HAP-1 (cell line): ENCODE results near the gene TMC2.

Experiments
- DNase-seq, 2 experiments: peaks; one replicate each; pipeline ENCODE4 v3.0.0-alpha.2; 2016 to 2020; ENCODE audit warnings: low spot score in 2 of 2
- H3K27me3 ChIP-seq: fragments of 250-450 bp; sonication (Bioruptor Pico); 2 replicates; pipeline ENCODE4 v1.5.1; 2020; ENCODE audit warnings: low read depth, mild to moderate bottlenecking, moderate library complexity
- H3K36me3 ChIP-seq: fragments of 250-450 bp; sonication (Bioruptor Pico); replicated peaks from 2 replicates; pipeline ENCODE4 v1.5.1; 2020; ENCODE audit warnings: mild to moderate bottlenecking
- H3K4me1 ChIP-seq: fragments of 250-450 bp; sonication (Bioruptor Pico); 2 replicates; pipeline ENCODE4 v1.5.1; 2020; ENCODE audit warnings: mild to moderate bottlenecking
- H3K4me3 ChIP-seq: fragments of 250-450 bp; sonication (Bioruptor Pico); 2 replicates; pipeline ENCODE4 v1.5.1; 2020; ENCODE audit warnings: mild to moderate bottlenecking, moderate library complexity
- H3K9me3 ChIP-seq: fragments of 250-450 bp; sonication (Bioruptor Pico); 2 replicates; pipeline ENCODE4 v1.5.1; 2020; ENCODE audit warnings: mild to moderate bottlenecking, moderate library complexity
- in situ Hi-C: fragments of 300-500 bp; cut with MboI; formaldehyde crosslinking; loops from 3 replicates; pipeline ENCODE4 v1.14.3; 2020; ENCODE audit warnings: low sequenced_read_pairs, inconsistent platforms, mixed read lengths

Gene TMC2

GRCh38 chr20:2640260-2640659 lies 103.9 kb downstream of the TMC2 start:
- no peaks in the 10 kb centered on the region for H3K36me3 ChIP-seq
- no peaks in the 10 kb centered on the region for H3K4me1 ChIP-seq
- no peaks in the 10 kb centered on the region for H3K9me3 ChIP-seq
- no peak overlapping the region for H3K4me3 ChIP-seq
- in situ Hi-C loops = loop anchor here (10.0 kb wide), 1 partner anchor 115 kb away; no protein-coding TSS in a partner anchor
- H3K27me3 ChIP-seq = peaks cover 3% of the 10 kb centered on the region; the same call in 1 of the 2 replicates
- no peak for DNase-seq

DNA sequence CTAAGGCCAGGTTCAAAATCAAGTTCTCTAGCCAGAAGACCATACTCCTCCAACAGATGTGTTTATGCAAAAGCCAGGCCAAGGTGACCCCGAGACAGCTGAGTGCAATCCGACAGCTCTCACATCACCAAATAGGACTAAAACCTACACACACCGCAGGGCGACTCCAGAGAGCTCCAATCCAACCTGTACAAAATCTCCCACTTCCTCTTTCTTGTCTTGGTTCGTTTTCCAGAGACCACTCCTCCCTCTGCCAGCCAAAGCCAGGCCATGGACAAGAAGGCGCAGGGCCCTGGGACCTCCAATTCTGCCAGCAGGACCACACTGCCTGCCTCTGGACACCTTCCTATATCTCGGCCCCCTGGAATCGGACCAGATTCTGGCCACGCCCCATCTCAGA lies 104.5 kb downstream of the TMC2 start:
- no peak overlapping the region for H3K4me3 ChIP-seq
- no peaks in the 10 kb centered on the region for H3K27me3 ChIP-seq
- DNase-seq = no peak
- no peaks in the 10 kb centered on the region for H3K9me3 ChIP-seq
- in situ Hi-C loops = loop anchor here (10.0 kb wide), 1 partner anchor 116 kb away; no protein-coding TSS in a partner anchor
- H3K4me1 ChIP-seq = no peaks in the 10 kb centered on the region
- H3K36me3 ChIP-seq = no peaks in the 10 kb centered on the region

DNA sequence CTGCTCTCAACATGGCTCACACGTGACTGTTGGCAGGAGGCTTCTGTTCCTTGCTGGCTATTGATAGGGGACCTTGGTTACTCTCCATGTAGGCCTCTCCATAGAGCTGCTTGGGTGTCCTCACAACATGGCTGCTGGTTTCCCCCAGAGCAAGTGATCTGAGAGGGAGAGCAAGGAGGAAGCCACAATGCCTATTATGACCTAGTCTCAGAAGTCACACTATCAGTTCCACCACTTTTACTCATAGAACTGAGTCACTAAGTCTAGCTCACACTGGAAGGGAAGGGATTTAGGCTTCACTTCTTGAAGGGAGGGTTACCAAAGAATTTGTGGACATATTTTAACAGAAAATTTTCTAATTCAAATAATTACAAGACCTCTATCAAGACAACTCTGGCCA lies 107.3 kb downstream of the TMC2 start:
- H3K4me3 ChIP-seq = no peak overlapping the region
- DNase-seq = no peak
- H3K4me1 ChIP-seq = no peaks in the 10 kb centered on the region
- H3K36me3 ChIP-seq = no peaks in the 10 kb centered on the region
- H3K9me3 ChIP-seq = no peaks in the 10 kb centered on the region
- in situ Hi-C loops = loop anchor here (10.0 kb wide), 1 partner anchor 119 kb away; no protein-coding TSS in a partner anchor
- no peaks in the 10 kb centered on the region for H3K27me3 ChIP-seq

- peaks cover 46% of the 10 kb centered on the region for H3K36me3 ChIP-seq
- no peaks in the 10 kb centered on the region for H3K9me3 ChIP-seq
- peak; percentile 86 to 95 for DNase-seq
- in situ Hi-C loops = no loop called here
- H3K4me1 ChIP-seq = peaks cover 16% of the 10 kb centered on the region
- peak within 1 kb of the TSS; percentile 97 for H3K4me3 ChIP-seq
- no peaks in the 10 kb centered on the region for H3K27me3 ChIP-seq
Measured at GRCh38 chr20:2651772-2652723, 115.7 kb downstream of the TMC2 start, which contains the start of gene NOP56. Gene NOP56, plus strand, starts transcription at chr20:2652632. Its CDS starts 29 bp downstream, at chr20:2652661.

- peaks cover 55% of the 10 kb centered on the region for H3K36me3 ChIP-seq
- H3K27me3 ChIP-seq = no peaks in the 10 kb centered on the region
- H3K4me1 ChIP-seq = peaks cover 16% of the 10 kb centered on the region
- in situ Hi-C loops = no loop called here
- peak in 1 of 2 experiments; percentile 57 for DNase-seq
- H3K4me3 ChIP-seq = peak overlapping the region; percentile 97
- H3K9me3 ChIP-seq = no peaks in the 10 kb centered on the region
Measured at GRCh38 chr20:2652724-2653555, 116.6 kb downstream of the TMC2 start.

DNA sequence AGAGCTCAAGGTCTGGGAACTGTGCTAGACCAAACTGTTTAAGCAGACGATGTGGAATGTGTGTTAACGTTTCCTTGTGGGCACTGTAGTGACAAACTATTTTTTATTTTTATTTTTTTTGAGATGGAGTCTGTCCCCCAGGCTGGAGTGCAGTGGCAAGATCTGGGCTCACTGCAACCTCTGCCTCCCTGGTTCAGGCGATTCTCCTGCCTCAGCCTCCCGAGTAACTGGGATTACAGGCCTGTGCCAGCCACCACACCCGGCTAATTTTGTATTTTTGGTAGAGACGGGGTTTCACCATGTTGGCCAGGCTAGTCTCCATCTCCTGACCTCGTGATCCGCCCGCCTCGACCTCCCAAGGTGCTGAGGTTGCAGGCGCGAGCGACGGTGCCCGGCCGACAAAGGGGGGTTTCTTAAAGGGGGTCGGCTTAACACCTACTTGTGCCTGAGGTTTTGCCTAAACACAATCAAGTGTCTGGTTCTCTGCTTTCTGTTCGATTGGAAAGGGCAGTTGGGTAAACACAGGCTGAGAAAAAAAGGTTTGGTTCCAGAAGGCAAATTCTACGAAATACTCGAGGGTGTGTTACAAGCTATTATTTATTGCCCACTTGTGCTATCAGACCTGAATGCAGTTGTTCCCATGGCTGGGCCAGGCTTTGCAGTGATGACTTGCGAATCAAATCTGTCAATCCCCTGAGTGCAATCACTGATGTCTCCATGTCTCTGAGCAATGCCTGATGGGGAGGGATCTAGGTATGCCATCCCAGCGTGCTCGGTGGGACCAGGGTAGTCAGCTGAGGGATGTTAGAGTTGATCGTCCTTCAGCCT lies 117.4 kb downstream of the TMC2 start:
- in situ Hi-C loops = no loop called here
- H3K4me3 ChIP-seq = peak overlapping the region; percentile 97
- peaks cover 16% of the 10 kb centered on the region for H3K4me1 ChIP-seq
- no peaks in the 10 kb centered on the region for H3K27me3 ChIP-seq
- peak in 1 of 2 experiments; percentile 21 for DNase-seq
- no peaks in the 10 kb centered on the region for H3K9me3 ChIP-seq
- H3K36me3 ChIP-seq = peaks cover 63% of the 10 kb centered on the region

- Histone ChIP-seq H3K9me3 (no peaks in the 10 kb centered on the region), H3K4me3 (peak overlapping the region; percentile 97), H3K4me1 (peaks cover 16% of the 10 kb centered on the region), H3K36me3 (peaks cover 70% of the 10 kb centered on the region), H3K27me3 (no peaks in the 10 kb centered on the region)
- DNase-seq = peak in 1 of 2 experiments; percentile 16
- in situ Hi-C loops = no loop called here
Measured at GRCh38 chr20:2654384-2654822, 118.0 kb downstream of the TMC2 start.

DNA sequence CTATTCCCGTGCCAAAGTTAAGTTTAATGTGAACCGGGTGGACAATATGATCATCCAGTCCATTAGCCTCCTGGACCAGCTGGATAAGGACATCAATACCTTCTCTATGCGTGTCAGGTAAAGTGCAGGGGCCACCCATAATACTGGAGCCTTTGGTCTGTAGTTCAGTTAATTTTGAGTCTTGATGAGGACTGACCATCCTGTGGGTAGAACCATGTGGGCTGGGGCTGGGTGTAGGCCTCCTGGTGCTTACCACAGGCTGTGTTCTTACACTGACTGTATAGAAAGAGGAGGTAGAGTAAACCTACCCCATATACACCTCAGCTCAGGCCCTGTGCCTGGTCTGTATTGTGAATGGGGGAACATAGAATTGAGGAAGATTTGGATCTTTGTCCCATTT lies 118.5 kb downstream of the TMC2 start:
- Histone ChIP-seq H3K9me3 (no peaks in the 10 kb centered on the region), H3K36me3 (peaks cover 74% of the 10 kb centered on the region), H3K4me1 (peaks cover 16% of the 10 kb centered on the region), H3K4me3 (peak overlapping the region; percentile 97), H3K27me3 (no peaks in the 10 kb centered on the region)
- no peak for DNase-seq
- in situ Hi-C loops = no loop called here

- H3K4me1 ChIP-seq = peaks cover 13% of the 10 kb centered on the region
- no peaks in the 10 kb centered on the region for H3K27me3 ChIP-seq
- peaks cover 81% of the 10 kb centered on the region for H3K36me3 ChIP-seq
- no peak overlapping the region for H3K4me3 ChIP-seq
- peak in 1 of 2 experiments; percentile 13 for DNase-seq
- H3K9me3 ChIP-seq = no peaks in the 10 kb centered on the region
- in situ Hi-C loops = no loop called here
Measured at GRCh38 chr20:2655331-2656116, 119.2 kb downstream of the TMC2 start.

GRCh38 chr20:2656471-2657117 lies 120.2 kb downstream of the TMC2 start:
- in situ Hi-C loops = no loop called here
- Histone ChIP-seq H3K4me1 (peaks cover 10% of the 10 kb centered on the region), H3K4me3 (no peak overlapping the region), H3K27me3 (no peaks in the 10 kb centered on the region), H3K36me3 (peaks cover 87% of the 10 kb centered on the region), H3K9me3 (no peaks in the 10 kb centered on the region)
- DNase-seq = peak in 1 of 2 experiments; percentile 25

DNA sequence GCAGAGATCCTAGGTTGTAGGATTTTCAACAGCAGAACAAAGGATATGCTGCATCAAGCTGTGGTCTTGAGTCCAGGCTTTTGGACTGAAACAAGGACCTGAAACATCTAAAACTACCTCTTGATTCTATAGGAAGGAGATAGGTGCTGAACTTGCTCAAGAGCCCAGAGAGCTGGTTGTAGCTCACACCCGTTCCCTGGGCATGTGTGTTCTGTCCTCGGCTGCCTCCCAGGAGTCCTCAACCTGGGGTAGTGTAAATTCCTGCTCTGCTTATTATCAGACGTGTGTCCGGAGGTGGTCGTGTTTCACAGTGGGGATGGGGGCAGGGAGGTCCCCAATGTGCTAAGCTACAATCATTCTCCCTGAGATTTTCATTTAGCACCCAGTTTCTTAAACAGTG lies 120.9 kb downstream of the TMC2 start:
- H3K4me3 ChIP-seq = no peak overlapping the region
- in situ Hi-C loops = no loop called here
- DNase-seq = peak in 1 of 2 experiments; percentile 22
- peaks cover 90% of the 10 kb centered on the region for H3K36me3 ChIP-seq
- H3K9me3 ChIP-seq = no peaks in the 10 kb centered on the region
- no peaks in the 10 kb centered on the region for H3K27me3 ChIP-seq
- H3K4me1 ChIP-seq = peaks cover 10% of the 10 kb centered on the region

DNA sequence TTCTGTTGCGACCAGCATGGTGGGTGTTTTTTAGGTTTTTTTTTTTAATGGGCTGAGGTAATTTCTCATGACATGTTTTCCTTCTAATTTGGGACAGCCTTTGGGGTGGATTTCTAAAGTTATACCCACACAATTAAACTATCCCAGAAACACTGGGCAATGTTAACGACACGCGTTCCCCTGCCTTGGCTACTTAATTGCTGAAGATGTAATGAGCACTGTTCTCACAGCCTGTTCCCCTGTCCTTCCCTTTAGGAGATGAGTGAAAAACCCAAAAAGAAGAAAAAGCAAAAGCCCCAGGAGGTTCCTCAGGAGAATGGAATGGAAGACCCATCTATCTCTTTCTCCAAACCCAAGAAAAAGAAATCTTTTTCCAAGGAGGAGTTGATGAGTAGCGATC lies 121.3 kb downstream of the TMC2 start:
- no peaks in the 10 kb centered on the region for H3K9me3 ChIP-seq
- in situ Hi-C loops = no loop called here
- no peaks in the 10 kb centered on the region for H3K27me3 ChIP-seq
- peaks cover 10% of the 10 kb centered on the region for H3K4me1 ChIP-seq
- no peak for DNase-seq
- H3K4me3 ChIP-seq = no peak overlapping the region
- H3K36me3 ChIP-seq = peaks cover 92% of the 10 kb centered on the region
